Measurements from ENCODE around the gene COL23A1. TPM values are rescaled to one million over a fixed set of nuclear protein-coding genes. Genes with fewer than 3 reads are reported as not detected.

COL23A1 gene
- polyA plus RNA-seq, 1 donor, result 6.2 TPM

DNA sequence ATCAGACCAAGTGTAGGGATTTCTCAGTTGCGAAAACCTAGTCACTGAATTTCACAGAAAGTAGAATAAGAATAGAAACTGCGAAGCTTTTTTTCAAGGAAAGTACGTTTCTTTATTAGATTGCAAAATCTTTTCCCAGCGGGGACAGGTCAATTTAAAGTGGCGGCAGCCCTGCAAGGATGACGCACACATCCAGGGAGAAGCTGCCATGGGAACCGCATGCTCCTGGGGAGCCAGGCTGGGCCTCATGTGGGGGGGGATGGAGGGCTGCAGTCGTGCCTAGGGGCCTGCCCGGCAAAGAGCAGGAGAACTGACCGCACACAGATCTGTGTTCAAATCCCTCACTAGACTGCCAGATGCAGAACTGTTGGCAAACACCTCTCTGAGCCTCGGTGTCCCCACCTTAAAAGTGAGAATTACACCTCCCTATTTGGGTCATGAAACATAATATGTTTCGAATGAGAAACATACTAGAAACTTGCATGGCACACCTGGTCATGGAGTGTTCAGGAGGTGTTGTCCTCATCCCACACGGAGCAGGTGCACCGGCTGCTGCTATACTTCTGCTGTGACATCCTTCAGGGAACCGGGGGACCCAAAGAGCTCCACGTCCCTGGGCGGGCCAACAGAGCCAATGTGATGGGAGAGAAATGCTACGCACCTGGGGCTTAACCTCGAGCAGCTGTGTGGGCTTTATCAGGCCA is 229.8 kb downstream of the COL23A1 start:
- no peak for DNase-seq

DNA sequence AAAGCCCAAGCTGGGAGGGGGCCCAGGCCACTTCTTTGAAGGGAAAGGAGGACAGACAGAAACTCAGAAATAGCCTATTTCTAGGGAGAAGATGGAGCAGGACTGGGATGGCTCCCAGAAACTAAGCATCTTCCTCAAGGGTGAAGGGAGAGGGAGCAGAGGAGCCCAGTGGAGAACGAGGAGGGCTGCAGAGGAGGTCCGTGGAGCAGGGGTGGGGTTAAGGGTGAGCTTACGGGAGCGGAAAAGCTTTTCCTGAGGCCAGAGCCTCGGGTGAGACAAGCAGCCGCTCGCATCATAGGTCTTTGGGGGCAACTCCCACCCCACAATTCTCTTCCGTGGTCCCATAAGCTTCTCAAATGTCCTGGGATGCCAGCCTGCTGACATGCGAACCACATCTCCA is 230.5 kb downstream of the COL23A1 start:
- no peak for DNase-seq

DNA sequence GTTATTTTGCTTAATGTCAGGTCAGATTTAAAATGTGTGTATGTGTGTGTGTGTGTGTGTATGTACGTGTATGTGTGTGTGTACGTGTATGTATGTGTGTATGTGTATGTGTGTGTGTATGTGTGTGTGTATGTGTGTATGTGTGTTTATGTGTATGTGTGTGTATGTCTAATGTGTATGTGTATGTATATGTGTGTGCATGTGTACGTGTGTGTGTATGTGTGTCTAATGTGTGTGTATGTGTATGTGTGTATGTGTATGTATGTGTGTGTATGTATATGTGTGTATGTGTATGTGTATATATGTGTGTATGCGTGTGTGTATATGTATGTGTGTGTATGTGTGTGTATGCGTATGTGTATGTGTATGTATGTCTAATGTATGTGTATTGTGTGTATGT is 232.5 kb downstream of the COL23A1 start:
- DNase-seq, result no peak

DNA sequence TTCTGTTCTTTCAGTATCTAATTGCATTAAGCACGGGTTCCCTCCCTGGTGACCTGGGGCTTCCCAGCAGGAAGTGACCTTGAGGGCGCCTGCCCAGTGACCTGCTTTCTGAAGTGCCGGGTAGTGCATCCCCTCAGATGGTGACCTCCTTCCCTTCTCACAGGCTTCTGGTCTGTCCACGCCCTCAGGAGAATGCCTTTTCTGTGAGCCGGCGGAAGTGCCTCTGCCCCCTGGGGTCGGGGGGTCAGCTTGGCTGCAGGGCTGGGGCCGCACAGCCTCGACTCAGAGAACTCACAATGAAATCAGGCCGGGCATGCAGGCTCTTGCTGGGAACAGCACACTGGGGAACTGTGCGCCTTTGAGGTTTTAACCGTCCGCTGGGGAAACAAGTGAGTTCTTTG is 233.1 kb downstream of the COL23A1 start:
- DNase-seq, result no peak

DNA sequence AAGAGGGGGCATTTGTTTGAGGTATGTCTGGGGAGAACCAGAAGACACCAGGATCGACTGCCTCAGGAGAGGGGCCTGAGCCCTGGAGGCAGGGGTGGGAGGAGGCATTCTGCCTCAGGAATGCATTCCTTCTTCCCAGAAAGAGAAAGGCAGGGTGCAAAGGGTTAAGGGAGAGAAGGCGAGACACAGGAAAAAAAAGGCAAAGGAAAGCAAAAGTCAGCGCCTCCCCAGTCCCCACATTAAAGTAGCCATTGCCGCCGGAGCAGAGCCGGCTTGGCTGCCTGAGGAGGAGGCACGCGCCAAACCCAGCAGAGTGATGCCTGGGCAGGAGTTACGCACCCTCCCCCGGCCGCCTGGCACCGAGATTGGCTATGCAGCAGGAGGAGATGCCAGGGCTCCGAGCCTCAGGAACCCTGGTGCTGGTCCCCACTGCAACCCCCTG is 233.7 kb downstream of the COL23A1 start:
- no peak for DNase-seq

DNA sequence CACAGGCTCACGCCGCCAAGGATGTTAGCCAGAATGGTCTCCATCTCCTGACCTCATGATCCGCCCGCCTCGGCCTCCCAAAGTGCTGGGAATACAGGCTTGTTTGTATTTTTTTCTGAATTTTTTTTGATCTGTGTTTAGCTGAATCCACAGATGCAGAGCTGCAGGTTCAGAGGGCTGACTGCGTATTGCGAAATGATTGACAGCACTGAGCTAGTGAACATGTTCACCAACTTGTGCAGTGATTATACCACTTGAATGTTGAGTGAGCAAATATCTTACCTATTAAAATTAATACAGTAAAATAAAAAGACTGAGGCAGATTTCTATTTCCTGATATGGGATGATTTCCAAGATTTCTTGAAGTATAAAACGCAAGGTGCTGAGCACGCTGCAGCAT is 234.5 kb downstream of the COL23A1 start:
- no peak for DNase-seq

DNA sequence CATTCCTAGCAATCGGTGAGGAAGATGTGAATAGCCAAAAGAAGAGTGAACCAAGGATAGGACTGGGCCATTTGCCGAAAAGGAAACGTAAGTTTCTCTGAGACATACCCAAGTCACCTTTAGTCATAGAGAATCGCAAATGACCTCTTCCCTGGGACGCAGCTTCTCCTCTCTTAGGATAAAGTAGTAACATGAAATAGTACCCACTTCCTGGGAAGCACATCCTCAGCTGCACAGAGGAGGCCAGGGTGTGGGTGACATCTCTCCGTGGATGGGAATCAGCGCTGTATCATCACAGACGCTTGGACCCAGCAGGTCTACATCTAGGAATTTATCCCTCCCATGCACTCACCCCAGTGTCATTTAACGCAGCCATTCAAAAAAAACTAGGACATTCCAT is 236.7 kb downstream of the COL23A1 start:
- DNase-seq, result no peak

DNA sequence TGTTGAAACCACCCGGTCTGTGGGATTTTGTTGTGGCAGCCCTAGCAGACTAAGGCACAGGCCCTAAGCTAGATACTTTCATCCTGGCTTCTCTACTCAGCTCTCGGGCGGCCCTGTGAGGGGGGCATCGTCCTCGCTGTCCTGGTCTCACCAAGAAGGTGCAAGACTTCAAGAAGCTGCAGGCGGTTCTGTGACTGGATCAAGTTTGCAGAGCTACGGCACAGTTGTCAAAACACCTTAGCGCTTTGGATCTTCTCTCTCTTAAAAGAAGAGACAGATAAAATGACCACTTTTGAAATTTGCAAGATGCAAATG is 238.2 kb downstream of the COL23A1 start:
- DNase-seq, result no peak

DNA sequence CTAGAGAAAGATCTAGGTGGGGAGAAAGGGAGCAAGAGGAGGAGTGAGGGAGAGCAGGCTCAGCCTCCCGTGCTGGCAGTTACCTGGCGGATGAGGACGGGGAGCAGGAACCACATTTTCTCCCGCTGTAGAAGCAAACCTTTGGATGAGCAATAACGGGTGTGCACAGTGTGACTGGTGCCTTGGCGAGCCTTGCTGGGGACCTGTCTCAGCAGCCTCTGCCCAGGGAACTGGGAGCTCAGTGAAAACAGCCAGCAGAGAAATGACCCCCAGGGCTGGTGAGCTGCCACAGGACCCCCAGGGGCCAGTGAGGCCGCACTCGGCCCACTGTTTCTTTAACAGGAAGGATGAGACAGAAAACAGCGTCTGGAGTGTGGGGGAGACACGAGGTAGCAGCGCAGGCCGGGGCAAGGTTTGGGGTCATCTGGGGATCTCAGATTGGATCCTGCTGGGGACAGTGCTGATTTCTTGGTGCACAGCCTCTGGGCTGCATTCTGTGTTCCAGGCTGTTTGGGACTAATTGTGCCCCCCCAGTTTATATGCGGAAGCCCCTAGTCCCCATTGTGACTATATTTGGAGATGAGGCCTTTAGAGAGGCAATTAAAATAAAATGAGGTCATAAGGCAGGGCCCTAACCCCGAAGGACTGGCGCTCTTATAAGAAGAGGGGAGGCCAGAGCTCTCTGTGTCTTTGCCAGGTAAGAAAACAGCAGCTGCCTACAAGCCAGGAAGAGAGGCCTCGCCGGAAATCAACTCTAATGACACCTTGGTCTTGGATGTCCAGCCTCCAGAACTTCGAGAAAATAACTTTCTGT is 238.8 kb downstream of the COL23A1 start:
- DNase-seq, result no peak

DNA sequence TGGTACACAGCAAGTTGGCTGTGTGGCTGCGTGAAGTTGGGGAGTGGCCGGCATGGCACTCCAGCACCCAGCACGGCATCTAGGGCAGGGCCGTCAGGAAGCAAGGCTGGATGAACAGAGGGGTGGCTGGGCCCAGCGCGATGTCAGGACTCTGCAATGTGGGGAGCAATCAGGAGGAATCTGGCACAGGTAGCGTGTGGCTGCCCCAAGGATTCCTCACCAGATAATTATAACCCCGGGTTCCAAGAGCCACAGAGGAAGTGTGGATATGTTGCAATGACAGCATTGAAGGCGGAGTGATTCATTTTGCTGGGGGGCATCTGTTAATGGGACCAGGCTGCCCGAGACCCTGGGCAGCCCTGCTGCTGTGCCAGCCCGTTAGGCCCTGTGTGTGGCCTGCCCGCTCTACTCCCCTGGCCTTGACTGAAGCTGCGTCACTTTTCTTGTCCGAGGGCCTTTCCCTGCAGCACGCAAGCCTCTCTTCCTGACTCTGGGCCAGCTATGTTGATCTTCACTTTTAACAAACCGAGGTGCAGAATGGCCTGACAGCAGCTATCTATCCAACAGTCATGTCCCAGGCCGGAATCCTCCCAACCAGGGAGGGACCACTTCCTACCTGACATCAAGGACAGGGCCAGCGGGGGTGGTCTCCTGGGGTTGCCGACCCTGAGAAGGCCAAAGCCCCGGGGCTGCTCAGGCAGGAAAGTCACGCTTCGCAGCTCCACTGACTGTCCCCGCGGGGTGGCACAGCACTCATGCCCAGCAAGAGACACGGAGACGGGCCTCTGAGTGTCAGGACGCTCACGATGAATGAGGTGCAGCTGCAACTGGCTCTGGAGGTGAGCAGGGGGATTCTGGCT is 239.6 kb downstream of the COL23A1 start:
- DNase-seq, result no peak

DNA sequence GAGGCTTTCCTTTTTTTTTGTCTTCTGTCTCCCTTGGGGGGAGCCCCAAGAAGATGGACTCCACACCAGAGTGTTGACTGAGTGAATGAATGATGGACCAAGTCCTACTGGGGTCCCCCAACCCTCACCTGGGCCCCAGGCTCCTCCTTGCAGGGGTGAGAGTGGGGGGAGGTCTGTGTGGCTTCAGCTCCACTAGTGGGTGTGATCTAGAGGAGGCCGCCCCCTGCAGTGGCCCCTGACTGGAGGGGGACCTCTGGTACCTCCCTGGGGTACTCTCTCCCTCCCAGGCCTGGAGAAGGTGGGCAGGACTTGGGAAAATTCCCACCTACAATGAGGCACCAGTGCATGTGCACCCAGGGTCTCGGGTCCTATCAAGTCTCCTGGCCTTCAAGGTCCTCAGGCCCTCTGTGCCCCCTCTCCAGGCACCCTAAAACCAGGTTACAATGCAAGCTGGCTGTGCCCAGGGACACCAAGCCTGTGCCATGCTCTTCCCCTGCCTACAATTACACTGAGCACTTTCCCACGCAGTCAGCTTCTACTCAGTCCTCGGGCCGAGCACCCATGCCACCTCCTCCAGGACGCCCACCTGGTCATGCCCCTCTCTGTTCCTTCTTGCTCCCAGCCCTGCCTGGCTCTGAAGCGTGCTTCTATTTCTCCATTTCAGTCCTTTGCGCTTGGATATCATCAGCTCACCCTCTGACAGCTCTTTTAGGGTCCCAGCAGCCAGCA is 240.4 kb downstream of the COL23A1 start:
- no peak for DNase-seq

DNA sequence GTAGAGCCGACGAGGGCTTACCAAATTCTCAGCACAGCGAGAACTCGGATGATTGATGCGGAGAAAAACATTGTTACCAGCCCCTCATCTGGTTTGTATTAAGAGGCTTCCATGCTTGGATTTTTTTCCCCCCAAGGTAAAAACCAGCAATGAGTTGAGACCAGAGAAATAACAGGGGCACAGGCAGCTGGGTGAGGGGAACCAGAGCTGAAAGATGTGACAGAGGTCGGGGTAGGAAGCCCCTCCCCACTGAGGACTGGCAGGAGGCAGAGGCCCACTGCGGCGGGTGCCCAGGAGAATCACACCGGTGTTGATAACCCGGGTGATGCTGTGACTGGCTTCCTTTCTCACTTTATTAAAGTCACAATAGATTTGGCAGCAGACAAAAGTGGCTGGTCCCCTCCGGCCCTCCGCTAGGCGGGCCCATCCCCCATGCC is 241.1 kb downstream of the COL23A1 start:
- no peak for DNase-seq

DNA sequence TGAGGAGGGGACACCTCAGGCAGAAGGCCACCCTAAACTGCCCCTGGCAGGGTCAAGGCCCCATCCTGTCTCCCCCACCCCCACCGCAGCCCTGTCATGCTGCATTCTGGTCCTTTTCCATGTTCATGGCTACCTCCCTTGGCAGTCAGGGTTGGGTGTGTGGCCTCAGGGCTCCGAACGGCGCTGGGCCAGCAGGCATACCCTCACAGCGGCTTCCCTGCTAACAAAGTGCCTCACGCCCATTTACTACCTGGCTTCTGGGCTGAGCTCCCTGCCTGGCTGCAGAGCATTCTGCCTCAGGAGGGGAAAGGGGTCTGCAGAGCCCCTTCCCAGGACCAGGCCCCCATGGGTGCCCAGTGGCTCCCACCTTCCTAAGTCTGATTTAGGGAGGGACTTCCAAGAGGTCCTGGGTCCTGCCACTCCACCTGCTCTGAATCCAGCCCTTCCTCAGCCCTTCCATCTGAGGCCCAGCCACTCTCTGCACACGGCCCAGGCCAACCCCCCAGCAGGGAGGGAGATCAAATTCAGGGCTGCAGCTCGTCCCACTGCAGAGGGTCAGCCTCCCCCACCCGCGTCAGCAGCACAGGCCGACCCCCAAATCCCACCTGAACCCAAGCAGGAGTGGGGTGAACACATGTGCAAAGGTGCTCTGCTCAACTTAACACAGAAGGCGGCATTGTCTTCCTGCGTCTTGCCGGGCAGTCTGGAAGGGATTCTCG is 241.7 kb downstream of the COL23A1 start:
- no peak for DNase-seq

DNA sequence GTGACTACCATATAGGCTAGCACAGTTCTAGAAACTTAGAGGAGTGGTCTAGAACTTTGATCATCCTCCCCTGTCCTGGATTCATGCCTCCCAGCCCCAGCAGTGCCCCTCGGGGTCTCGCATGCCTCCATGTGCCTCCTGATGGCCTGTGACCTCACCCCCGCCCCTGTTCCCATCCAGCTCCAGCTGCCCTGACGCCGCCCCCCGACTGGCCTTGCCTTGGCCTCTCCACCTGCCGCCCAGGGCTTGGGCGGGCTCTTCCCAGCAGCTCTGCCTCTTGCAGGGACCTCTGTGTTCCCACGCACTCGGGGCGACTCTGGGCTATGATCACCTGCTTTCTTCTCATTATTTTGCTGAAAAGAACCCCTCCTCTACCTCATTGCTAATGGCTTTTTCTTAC is 242.2 kb downstream of the COL23A1 start:
- DNase-seq, result no peak

DNA sequence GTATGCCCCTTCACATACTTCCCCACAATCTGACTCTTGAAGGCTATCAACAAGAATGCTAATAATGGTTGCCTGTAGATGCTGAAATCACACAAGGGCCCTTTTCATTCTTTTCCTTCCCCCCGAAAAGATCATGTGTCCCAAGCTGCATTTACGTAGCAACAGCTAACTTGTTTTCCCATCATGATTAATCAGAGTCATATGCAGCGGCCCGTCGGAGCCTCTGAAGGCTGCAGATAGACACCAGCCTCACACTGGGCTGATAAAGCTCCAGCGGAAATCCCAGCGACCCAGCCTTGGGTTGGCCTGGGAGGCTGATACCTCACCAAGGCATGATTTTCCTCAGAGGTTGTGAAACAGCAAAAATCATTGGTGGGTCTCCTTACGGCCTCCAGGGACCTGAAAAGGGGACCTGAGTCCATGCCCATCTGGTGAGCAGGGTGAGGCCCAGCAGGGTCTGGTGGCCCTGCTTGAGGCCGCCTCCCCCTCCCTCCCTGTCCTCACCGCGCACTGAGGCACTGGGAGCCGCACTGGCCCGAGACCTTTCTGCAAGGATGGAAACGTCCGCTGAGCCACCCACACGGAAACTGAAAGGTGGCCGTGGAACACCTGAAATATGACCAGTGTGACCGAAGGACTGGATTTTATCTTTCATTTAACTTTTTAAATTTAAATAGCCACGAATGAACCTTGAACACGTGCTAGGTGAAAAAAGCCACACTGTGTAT is 243.4 kb downstream of the COL23A1 start:
- no peak for DNase-seq

DNA sequence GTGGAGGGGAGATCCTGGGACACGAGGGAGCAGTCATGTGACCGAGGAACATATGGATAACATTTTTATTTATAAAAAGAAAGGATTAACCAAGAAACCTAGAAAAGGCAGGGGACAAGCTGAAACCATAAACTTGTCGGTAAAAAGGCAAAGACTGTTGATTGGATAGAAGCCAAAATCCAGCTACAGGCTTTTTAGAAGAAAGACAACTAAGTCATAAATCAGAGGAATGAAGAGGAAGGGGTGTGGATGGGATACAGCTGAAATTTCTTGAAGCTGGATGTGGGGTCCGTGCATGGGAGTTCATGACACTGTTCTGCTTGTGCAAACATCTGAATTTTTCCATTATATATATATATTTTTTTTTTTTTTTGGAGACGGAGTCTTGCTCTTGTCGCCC is 246.9 kb downstream of the COL23A1 start:
- DNase-seq, result no peak

DNA sequence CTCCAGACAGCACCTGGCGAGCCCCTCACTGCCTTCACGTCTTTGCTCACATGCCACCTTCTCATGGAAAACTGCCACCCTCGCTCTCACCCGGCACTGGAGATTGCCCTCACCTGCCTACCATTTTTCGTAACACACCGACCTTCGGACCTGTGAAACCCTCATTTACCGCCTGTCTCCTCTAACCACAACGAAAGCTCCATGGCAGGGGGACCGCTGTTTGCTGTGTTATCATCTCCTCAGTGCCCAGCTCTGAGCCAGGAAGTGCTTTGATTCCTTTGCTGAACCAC is 248.4 kb downstream of the COL23A1 start:
- no peak for DNase-seq

DNA sequence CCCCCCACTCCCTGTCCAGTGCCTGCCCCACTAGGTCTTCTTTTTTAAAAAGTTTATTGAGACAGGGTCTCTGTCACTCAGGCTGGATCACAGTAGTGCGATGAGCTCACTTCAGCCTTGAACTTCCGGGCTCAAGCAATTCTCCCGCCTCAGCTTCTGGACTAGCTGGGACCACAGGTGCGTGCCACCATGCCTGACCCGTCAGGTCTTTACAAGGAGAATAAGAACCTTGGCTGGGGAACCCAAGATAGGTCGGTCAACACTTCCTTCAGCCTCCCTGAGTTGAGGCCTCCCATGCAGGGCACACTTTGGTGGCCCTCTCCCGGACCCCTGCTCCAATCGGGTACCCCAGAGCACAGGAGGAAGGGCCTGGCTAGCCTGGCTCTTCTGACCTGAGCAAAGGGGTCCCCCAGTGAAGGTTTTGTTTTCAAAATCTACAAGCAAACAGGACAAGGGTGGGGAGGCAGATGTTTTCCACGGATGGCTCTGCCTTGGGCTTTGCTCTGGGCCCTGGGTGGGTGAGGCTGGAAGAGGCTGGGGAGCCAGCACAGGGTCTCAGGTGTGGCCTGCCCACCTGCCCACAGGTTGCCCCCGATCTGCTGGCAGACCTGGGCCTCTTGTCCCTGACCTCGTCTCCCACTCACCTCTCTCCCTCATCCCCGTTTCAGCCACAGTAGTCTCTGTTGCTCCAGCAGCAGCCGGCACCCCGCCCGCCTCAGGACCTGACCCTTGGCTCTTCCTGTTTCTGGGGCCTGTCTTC is 248.9 kb downstream of the COL23A1 start:
- DNase-seq, result no peak

DNA sequence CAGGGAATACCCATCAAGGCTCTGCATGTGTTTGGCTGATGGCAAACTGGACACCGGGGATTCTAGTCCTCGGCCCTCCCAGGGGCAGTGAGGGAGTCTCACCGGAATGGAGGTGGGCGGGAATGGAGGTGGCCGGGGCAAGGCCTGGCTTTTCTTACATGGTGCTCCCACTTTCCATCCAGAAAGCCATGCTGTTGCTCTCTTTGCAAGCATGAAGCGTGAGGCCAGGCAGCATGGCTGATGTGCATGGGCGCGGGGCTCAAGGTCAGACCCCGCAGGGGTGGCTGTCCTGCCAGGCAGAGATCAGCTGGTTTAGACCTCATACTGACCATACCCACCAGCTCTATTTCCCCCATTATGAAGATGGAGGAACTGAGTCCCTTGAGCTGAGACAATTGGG is 249.6 kb downstream of the COL23A1 start:
- no peak for DNase-seq

DNA sequence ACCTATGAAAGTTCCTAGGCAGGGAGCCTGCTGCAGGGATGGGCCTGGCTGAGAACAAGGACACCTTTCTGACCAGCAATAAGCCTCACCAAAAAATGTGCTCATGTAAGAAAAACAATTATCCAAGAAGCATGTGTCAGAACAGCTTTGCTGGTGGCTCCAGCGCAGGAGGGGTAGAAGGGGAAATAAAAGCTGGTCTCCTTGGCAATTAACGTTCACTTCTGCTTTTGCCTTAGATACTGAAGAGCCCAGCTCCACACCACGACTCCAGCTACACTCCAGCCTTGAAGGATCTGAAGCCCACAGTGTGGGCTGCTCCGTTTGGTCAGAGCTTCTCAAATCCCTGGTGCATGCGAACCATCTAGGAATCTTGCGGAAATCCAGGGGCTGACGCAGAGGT is 250.0 kb downstream of the COL23A1 start:
- DNase-seq, result no peak
